HG03097 (cell line): ENCODE measurements around the gene CDH4.
"Not testable (repeated sequence)": the region's sequence is repeated elsewhere in the genome, so short reads cannot be mapped to it uniquely, and the experiment has no call there.

ENCODE experiments used
- ATAC-seq: cut with Tn5 transposase; IDR thresholded peaks from one replicate; pipeline ENCODE4 v1.9.1; 2021; ENCODE audit not compliant: unreplicated experiment, low FRiP score

CDH4 gene

DNA sequence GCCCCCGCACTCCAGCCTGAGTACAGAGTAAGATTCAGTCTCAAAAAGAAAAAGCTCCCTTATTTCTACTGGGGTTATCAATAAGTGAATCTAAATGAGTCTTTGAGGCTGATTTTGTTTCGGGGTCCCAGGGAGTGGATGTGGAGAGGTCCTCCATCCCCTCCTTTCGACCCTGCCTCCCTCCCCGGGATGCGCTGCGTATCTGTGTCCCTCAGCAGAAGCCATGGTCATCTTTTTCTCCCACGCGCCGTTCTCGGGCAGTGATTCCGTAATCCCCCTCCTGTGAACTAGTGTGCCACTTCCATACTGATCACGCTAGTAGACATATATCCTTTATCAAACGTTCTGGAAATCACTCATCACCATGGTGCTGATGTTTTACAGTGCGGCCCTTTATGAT, 152.9 kb downstream of the CDH4 start:
- ATAC-seq, result no peak

DNA sequence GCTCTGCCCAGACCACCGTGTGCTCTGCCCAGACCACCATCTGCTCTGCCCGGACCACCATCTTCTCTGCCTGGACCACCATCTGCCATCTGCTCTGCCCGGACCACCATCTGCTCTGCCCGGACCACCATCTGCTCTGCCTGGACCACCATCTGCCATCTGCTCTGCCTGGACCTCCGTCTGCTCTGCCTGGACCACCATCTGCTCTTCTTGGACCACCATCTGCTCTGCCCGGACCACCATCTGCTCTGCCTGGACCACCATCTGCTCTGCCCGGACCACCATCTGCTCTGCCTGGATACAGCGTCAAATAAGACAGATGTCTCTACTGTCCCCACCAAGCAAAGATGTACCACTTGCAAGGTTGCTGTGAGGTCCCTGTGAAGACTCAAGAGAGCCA, 154.7 kb downstream of the CDH4 start:
- not testable (repeated sequence) for ATAC-seq

DNA sequence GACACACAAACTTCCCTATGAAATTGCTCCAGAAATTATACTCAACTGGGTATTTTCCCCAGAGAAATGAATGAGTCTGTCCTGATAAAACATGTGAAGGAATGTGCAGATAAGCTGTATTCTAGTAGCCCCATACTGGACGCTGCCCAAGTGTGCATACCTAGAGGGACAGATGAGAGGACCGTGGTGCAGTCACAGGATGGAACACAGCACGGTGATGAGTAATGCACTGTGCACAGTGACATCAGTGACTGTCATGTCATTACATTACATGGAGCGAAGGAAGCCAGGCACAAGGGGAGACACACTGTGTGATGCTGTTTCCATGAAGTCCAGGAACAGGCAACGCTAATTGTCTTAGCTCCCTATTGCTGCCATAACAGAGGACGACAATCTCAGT, 155.5 kb downstream of the CDH4 start:
- ATAC-seq, result no peak

DNA sequence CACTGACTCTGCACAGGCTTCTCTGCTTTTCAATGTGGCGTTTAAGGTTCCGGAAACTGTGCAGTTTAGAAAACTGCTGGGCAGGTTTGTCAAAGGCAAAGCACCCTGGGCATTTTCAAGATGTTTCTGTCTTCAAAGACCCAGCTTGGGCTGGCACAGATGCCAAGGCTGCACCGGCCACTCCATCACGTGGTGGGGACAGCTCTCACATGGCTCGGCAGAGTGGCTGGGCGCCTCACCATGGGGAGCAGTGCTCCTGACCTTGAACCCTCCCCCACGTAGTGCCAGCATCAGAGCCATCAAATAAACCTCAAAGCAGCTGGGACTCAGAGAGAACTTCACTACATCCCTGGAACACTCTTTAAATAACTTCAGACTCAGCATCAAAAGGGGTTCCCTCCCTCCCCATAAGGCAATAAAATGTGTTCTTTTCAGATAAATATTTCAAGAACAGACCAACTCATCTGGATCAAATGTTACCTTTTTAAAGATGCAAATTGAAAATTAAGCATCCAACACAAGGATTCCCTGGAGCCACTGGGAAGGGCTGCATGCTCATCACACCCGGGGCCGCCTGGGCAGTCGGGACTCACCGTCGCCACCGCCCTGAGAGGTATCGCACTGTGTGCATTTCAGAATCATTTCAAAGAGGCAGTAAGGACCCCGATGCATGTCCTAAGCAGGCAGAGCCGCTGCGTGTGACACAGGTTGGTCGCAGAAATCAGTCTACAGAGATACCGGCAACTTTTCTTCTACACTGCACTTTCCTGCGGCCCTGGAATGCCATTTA, 157.1 kb downstream of the CDH4 start:
- ATAC-seq, result no peak

DNA sequence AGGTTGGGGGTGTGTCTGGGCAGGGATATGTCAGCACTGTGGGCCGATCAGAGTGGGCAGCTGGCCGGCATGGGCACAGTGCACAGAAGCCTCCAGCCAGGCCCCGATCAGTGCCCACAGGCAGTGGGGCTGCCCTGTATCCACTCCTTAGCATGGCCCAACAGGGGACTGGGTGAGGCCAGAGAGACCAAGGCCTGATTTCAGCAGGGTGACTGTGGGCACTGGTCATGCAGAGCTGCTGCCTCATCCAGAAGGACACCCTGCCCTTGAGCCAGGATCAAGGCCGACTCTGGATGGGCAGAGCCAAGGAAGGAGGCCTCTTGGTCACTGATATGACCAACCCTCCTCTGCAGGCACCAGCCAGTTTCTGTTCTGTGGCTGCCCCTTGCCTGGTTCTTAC, 159.7 kb downstream of the CDH4 start:
- ATAC-seq, result no peak

DNA sequence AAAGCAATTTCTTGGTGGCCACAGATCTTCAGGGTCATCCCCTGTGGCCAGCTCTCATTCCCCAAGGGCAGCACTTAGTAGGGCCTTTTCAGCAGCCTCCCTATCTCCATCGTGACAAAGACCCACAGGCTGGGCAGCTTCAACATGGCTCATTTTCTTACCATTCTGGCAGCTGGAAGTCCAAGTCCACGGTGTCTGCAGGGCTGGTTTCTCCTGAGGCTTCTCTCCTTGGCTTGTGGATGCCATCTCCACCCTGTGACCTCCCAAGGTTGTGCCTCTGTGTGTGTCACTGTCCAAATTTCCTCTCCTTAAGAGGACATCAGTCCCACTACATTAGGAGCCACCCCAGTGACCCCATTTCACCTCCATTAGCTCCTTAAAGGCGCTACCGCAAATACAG, 161.7 kb downstream of the CDH4 start:
- ATAC-seq, result no peak

DNA sequence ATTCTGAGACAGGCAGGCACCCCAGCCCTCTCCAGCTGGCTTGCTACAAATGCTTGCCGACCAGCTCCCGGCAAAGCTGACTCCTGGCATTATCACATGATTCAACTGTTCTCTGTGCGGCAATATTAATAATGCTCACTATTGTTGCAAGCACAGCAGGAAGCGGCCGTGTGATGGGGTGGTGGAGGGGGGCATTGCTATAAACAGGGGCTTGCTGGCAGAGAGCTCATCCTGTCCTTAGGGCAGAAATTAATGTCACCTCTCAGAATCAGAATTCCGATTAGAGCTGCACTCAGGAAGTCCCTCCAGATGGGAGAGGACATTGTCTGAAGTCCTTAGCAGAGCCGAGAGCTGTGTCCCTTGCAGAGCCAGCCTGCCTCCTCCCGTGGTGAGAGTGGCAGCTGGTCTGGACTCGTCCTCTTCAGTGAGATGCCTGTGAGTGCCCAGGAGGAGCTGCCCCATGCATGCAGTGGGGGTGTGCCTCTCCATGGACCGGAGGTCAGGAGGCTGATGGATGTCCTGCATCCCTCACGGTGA, 162.5 kb downstream of the CDH4 start:
- no peak for ATAC-seq

DNA sequence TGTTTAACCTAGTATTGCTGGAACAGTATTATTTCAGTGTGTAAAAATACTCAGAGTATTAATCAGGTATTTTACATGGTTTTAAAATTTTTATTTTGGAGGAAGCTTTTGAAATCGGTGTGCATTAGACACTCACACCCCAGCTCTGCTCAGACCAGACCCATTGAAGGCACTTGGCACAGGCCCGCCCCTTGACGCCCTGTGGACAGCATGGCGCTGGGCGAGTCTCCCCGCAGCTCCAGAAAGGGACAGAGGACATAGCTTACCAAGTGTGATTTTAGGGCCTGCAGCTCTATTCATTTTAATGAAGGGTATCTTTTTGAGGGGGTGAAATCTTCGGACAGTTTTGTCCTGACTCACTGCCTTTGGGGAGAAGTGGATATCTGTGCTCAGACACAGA, 164.5 kb downstream of the CDH4 start:
- ATAC-seq, result no peak

DNA sequence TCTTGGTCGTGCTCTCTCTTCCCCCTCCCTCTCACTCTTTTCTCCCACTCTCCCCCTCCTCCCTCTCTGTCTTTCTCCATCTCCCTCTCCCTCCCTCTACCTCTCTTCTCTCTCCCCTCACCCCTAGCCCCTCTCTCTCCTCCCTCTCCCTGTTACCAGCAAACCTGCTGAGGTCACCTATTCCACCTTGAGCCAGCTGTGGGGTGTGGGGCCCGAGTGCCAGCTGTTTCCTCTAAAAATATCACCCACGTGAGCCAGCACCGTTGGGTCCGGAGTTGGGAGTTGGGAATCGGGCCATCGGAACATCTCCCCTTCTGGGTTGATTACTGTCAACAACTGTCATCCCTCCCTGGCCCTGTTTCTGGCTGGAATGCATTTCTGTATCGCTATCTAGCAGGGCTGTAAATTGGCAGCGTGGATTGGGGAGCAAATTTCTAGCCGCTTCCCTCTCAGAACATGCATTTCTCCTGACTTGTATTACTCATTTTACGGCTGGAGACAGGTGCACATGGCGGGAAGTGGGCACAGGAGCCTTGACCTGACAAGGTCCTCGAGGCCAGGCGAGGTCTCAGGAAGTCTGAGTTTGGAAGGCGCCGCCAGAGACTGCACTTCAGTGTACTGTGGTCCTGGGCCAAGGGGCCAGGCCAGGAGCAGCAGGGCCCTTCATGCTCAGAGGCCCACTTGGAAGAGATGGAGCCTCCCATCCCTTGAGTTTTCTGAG, 165.3 kb downstream of the CDH4 start:
- no peak for ATAC-seq

DNA sequence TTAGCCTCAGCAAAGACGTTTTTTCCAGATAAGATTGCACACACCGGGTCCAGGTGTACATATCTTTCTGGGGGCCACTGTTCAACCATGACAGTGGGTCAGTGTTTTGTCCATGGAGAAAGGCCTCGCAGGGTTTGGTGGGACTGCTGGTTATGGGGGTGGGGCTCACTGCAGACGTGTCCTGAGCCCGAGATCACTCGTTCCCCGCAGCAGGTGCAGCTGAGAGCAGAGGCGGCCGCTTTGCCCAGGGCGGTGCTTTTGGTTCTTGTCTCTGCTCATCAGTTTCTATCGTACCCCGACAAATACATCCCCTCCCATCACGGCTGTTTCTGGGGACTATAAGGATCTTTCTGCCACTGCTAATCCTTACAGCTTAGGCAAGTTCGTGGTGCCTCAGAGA, 166.9 kb downstream of the CDH4 start:
- no peak for ATAC-seq

DNA sequence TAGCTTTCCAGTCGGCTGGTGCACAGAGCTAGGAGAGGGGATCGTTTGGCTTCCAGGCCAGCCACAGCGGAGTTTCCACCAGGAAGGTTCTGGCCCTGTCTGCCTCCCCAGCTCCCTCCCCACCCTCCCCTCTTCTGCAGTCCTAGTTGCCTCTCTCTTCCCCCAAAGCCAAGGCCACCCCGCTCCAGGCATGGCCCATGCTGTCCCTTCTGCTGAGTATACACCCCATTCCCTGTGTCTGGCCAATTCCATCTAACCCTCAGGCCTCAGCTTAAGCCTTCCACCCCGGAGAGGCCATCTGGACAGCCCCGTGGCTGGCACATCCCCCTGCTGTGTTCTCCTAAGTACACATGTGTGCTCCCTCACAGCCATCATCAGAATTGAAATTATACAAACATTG, 167.4 kb downstream of the CDH4 start:
- ATAC-seq, result no peak

DNA sequence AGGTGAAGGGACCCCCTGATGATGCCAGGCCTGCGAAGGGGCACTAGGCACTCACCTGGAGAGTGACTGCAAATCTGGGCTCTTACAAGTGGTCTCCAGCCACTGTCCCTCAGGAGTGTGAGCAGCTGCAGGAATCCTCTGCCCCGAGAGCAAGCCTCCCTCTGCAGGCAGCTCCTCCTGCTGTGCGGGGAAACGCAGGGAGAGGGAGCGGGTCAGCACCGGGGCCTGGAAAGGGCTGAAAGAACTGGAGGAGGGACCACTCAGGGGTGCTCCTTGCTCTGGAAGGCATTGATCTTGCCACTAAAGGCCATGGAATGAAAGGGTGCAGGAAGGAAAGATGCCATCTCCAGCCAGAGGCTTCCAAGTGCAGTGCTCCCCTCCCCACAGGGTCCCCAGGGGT, 168.0 kb downstream of the CDH4 start:
- ATAC-seq, result no peak

DNA sequence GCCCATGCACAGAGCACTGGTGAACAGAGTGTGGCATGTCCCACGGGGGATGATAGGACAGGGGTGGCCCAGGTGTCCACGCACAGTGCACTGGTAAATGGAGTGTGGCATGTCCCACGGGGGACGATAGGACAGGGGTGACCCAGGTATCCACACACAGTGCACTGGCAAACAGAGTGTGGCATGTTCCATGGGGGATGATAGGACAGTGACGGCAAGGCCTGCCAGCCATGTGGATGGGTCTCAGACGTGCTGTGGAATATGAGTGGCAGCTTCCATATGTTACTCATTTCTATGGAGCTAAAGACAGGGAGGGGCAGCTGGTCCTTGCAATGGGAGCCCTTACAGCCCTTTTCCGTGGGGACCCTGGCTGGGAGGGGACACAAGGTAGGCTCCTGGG, 168.7 kb downstream of the CDH4 start:
- ATAC-seq, result no peak

DNA sequence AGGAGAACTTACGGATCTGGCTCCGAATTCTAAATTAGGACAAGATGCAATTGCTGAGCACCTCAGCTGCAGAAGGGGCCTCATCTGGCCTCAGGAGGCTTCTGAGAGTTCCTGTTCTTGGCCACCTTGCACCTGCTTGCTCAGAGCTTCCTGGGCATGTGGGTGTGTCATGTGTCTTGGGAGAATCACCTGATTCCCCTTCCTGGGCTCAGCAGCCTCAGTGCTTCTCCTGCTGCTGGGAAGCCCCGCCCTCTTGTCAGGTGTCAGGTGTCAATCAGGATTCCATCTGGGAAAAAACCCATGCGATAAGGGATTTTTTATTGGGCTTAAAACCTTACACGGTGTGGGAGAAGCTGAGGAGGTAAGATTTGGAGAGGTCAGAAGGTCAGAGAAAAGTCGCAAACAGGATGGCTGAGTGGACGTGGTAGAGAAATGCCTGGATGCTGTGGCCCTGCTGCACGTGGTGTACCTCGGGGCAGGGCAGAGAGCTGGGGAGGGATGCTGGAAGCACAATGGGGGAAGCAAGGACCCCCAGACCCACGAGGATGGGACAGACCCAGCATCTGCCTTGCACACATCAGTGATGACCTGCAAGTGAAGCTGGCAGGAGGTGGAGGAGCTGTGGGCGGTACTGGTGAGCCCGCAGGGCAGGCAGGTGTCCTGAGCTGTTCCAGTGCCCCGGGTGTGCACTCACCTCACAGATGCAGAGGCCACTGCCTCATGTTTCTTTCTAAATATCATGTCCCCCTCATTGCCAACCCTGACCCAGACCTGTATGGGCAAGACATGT, 170.8 kb downstream of the CDH4 start:
- no peak for ATAC-seq

DNA sequence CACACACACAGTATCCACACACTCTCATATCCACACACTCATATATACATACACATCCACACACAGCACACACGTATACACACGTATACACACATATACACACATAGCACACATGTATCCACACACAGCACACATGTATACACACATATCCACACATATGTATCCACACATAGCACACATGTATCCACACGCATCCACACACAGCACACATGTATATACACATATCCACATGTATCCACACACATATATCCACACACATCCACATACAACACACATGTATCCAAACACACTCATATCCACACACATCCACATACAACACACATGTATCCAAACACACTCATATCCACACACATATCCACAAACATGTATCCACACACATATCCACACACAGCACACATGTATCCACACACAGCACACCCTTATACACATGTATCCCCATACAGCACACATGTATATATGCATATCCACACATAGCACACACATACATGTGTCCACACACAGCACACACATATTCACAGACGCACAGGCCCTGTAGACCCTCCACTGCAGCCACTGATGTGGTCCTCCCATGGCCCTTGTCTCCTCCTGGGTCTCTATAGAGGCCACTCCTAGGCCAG, 172.1 kb downstream of the CDH4 start:
- ATAC-seq, result no peak

DNA sequence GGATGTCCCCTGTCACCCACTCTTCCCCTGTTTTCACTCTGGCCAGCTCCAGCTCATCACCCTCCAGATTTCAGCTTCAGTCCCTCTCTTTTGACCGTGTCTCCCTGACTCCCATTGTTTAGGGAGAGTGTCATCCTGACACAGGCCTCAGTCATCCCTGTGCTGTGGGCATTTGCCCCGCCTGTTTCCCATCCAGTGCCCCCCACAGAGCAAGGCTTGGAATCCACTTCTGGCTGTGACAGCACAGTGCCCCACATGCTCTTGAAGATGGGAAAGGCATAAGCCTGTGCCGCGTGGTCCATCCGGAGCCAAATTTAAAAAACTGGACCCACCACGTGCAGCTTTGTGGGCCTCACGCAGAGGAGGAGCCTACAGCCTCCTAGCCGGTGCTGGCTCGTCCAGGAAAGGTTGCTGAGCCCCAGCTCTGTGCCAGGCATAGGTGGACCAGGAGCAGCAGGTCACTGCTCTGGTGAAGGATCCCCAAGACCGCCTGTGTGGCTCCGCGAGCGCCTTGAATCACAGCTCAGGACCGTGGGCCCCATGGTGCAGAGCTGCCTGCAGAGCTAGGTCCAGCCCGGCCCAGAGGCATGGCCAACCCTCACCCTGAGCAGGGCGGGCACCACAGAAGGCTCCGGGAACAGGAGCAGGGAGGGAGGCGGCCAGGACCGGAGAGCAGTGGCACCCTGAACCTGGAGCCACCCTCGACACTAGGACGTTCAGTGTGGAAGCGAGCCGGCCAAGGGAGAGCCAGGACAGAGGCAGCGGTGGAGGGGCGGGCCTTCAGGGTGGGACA, 172.8 kb downstream of the CDH4 start:
- no peak for ATAC-seq

DNA sequence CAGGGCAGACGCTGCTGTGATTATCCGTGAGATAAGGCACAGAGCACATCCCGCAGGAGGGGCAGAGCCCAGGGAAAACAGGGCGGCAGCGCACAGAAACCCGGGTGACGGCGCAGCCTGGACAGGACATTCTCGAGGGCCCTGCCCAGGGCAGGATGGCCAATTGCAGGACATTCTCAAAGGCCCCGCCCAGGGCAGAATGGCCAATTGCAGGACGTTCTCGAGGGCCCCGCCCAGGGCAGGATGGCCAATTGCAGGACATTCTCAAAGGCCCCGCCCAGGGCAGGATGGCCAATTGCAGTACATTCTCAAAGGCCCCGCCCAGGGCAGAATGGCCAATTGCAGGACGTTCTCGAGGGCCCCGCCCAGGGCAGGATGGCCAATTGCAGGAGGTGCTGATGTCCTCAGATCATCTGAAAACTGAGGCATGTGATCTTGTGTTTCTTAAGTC, 173.5 kb downstream of the CDH4 start:
- ATAC-seq, result not testable (repeated sequence)

DNA sequence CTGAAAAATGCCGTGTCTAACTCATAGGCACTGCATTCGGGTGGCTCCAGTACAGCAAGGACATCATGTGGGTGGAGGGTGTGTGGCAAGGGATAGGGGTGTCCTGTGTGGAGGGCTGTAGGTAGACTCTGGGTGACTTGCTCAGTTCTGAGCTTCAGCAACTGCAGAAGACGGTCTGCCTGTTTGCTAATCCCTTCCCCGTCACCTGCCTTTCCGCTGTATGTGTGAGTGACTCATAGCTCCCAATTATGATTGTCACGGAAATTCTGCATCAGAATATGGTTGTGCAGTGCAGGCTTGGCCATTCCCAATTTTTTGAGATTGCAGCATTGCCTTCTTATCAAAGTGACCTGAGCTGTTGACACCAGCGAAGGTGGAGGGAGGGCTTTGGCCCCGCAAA, 174.3 kb downstream of the CDH4 start:
- ATAC-seq, result no peak

DNA sequence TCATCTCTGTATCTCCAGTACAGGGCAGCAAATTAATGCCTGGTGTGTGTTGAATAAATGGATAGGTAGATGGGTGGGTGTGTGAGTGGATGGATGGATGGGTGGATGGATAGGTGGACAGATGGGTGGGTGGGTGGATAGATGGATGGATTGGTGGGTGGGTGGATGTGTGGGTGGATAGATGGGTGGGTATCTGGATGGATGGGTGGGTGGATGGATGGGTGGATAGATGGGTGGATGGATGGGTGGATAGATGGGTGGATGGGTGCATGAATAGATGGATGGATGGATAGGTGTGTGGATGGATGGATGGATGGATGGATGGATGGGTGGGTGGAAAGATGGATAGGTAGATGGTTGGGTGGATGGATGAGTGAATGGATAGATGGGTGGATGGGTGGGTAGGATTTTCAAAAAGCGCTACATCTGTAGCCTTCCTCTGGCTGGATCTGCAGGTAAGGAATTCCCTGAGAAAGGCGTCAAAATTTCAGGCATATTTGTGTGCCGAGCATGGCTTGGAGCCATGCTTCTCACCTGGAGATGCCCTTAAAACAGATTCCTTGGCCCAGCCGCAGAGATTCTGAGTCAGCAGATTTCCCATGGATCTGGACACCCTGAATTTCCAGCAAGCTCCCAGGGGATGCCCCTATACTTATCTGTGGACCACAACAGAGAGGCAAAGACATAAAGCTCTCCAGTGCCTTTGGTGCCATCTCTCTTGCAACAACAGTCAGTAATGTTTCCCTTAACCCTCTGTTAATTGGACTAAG, 177.6 kb downstream of the CDH4 start:
- ATAC-seq, result no peak
